HUES64 (cell line): ENCODE results near the gene PSORS1C1.

Source experiments
- H3K27ac ChIP-seq: 2 replicates; pipeline ENCODE4 v1.7.0; 2013; ENCODE audit warnings: low read depth, low read length, inconsistent platforms
- H3K27me3 ChIP-seq: 2 replicates; pipeline ENCODE4 v1.6.1; 2013; ENCODE audit warnings: mild to moderate bottlenecking, low read length; ENCODE audit not compliant: insufficient read depth
- H3K36me3 ChIP-seq: 2 replicates; pipeline ENCODE4 v1.6.1; 2013; ENCODE audit warnings: mild to moderate bottlenecking, low read length; ENCODE audit not compliant: insufficient read depth
- H3K4me1 ChIP-seq: 2 replicates; pipeline ENCODE4 v1.6.1; 2013; ENCODE audit warnings: mild to moderate bottlenecking, low read length, moderate library complexity; ENCODE audit not compliant: insufficient read depth
- H3K4me3 ChIP-seq: 2 replicates; pipeline ENCODE4 v1.5.1; 2013; ENCODE audit warnings: mild to moderate bottlenecking, low read length, moderate library complexity
- H3K9ac ChIP-seq: 2 replicates; pipeline ENCODE4 v1.6.1; 2013; ENCODE audit warnings: mild to moderate bottlenecking, low read depth, low read length
- H3K9me3 ChIP-seq: 2 replicates; pipeline ENCODE4 v1.6.1; 2013; ENCODE audit warnings: low read depth, low read length; ENCODE audit not compliant: insufficient read depth
- WGBS: fragments of 150-250, 120-280 bp; methylation state at CpG from one replicate; pipeline ENCODE4 v1.1.7; 2013; ENCODE audit warnings: missing lambda C conversion rate; 5-methylcytosine and 5-hydroxymethylcytosine counted together

PSORS1C1 gene

DNA sequence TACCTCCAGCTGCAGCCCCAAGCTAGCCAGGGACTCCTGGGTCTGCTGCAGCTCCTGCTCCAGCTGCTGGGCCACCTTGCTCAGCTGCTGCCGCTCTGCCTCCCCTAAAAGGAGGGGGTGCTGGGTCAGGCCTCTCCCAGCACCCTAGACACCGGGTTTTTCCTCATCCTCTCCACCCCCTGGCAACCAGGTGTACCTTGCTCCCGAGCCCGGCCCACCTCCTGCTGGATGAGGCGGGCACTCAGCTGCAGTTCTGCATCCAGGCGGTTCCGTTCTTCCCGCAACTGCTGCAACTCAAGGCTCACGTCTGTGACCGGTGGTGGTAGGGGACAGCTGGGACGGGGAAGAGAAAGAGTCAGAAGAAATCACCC lies 30.4 kb downstream of the PSORS1C1 start:
- WGBS: 89% methylated on average over 11 of the region's 11 CpGs
- no peak overlapping the region for H3K9ac ChIP-seq
- H3K27me3 ChIP-seq: no peaks in the 10 kb centered on the region
- no peak overlapping the region for H3K4me3 ChIP-seq
- no peak overlapping the region for H3K27ac ChIP-seq
- H3K4me1 ChIP-seq: peaks cover 9% of the 10 kb centered on the region; the same call in 1 of the 2 replicates
- H3K36me3 ChIP-seq: peaks cover 53% of the 10 kb centered on the region
- H3K9me3 ChIP-seq: no peaks in the 10 kb centered on the region

DNA sequence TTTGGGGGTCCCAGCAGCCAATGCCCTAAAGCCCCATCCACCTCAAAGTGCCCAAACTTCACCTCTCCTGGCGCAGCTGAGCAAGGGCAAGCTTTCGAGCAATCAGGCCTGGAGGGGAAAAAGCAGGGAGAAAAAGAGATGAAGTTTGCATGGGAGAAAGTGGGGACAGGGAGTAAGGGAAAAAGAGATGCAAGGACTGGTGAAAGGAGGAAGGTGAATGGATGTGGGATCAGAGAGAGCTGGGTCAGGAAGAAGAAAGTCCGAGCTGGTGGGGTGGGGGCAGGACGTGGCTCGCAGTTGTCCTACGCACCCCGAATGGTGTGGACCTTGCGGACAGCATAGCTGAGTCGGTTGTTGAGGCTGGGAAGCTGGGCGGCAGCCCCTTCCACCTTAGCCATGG lies 30.8 kb downstream of the PSORS1C1 start:
- H3K9me3 ChIP-seq: no peaks in the 10 kb centered on the region
- H3K27me3 ChIP-seq: no peaks in the 10 kb centered on the region
- no peak overlapping the region for H3K9ac ChIP-seq
- H3K36me3 ChIP-seq: peaks cover 57% of the 10 kb centered on the region
- H3K4me3 ChIP-seq: no peak overlapping the region
- H3K27ac ChIP-seq: no peak overlapping the region
- 95% methylated on average over 10 of the region's 10 CpGs for WGBS
- H3K4me1 ChIP-seq: peaks cover 9% of the 10 kb centered on the region; the same call in 1 of the 2 replicates

DNA sequence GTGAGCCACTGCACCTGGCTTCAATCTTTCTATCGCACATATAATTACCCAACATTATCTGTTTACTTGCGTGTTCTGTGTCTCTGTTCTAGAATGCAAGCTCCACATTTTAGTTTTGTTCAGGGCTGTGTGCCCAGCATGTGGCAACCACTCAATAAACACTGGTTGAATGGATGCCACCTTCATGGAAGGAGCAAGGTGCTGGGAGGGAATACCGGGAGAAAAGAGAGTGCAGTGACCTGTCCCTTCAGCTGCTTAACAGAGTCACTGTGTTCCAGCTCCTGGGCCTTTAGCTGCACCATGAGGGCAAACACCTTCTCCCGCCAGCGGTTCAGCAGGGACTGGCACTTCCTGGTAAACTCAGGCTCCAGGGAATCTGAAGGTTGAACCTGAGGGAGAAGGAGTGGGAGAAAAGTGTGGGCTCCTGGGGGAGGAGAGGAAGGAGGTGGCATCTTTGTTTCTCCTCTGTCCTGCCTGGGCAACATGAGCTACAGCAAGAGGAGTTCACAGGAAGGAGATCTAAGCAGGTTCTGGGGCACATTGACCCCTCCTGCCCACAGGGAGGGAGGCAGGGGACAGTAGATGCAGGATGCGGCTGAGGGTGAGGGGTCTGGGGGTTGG lies 35.3 kb downstream of the PSORS1C1 start:
- H3K9ac ChIP-seq: no peak overlapping the region
- no peaks in the 10 kb centered on the region for H3K9me3 ChIP-seq
- no peaks in the 10 kb centered on the region for H3K27me3 ChIP-seq
- peaks cover 51% of the 10 kb centered on the region for H3K36me3 ChIP-seq
- no peak overlapping the region for H3K4me3 ChIP-seq
- WGBS: 96% methylated on average over 6 of the region's 6 CpGs
- H3K4me1 ChIP-seq: no peaks in the 10 kb centered on the region
- no peak overlapping the region for H3K27ac ChIP-seq

DNA sequence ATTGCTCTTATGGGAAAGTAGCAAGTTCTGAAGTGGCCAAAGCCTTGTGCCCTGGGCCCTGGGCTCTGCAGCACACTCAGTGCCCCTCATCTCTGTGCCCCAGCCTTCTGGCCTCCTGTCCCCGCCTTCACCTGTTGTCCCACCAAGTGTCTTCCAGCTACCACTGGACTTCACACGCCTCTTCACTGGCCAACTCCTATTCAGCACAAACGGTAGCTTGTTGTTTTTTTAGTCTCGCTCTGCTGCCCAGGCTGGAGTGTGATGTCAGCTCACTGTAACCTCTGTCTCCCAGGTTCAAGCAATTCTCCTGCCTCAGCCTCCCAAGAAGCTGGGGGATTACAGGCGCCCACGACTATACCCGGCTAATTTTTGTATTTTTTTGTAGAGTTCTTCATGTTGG lies 38.2 kb downstream of the PSORS1C1 start:
- no peak overlapping the region for H3K4me3 ChIP-seq
- no peaks in the 10 kb centered on the region for H3K9me3 ChIP-seq
- 93% methylated on average over 7 of the region's 7 CpGs for WGBS
- H3K9ac ChIP-seq: no peak overlapping the region
- peaks cover 47% of the 10 kb centered on the region for H3K36me3 ChIP-seq
- H3K27ac ChIP-seq: no peak overlapping the region
- H3K4me1 ChIP-seq: peaks cover 6% of the 10 kb centered on the region; the same call in 1 of the 2 replicates
- H3K27me3 ChIP-seq: no peaks in the 10 kb centered on the region

DNA sequence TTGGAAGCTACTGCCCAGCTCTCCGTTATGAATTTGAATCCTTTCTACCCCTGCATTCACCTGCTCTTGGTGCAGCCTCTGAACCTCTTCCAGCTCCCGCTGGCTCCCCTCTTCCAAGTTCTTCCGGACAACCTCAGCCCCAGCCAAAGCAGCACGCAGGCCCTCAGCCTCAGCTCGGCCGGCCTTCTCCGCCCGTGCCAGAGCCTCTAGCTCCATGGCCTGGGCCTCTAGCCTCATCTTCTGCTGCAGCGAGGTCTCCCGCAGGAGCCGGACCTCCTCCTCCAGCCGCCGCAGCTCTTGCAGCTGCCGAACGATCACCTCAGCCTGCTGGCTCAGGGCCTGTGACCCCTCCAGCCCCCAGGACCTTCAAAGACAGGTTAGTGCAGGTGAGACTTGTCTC lies 39.8 kb downstream of the PSORS1C1 start:
- Histone ChIP-seq H3K36me3 (peaks cover 40% of the 10 kb centered on the region), H3K27me3 (no peaks in the 10 kb centered on the region; the same call in 1 of the 2 replicates), H3K27ac (no peak overlapping the region), H3K9ac (no peak overlapping the region), H3K9me3 (no peaks in the 10 kb centered on the region), H3K4me3 (no peak overlapping the region), H3K4me1 (peaks cover 6% of the 10 kb centered on the region; the same call in 1 of the 2 replicates)
- 97% methylated on average over 15 of the region's 15 CpGs for WGBS

DNA sequence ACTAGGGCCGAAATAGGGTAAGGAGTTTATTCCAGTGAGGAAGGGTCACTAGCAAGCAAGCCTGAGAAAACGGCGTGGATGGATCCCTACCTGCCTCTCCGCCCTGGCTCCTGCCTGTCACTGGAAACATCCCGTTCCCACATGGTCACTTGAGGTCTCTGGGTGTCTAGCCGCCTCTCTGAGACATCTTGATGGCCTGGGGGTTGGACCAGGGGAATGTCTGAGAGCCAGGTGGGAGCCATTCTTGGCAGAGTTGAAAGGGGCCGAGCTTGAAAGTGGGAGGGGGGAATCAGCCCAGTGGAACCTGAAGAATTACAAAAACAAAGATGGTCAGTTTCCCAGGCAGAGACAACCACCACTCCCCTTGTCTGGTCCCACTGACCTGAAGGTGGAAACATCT lies 42.0 kb downstream of the PSORS1C1 start:
- Histone ChIP-seq H3K4me3 (0 out of 2 replicates have a peak overlapping the region, but pooled peaks have one; percentile 80), H3K36me3 (peaks cover 32% of the 10 kb centered on the region), H3K9ac (no peak overlapping the region), H3K27me3 (peaks cover 4% of the 10 kb centered on the region; the same call in 1 of the 2 replicates), H3K9me3 (no peaks in the 10 kb centered on the region), H3K27ac (no peak overlapping the region), H3K4me1 (peaks cover 12% of the 10 kb centered on the region; the same call in 1 of the 2 replicates)
- WGBS: 93% methylated on average over 7 of the region's 7 CpGs

DNA sequence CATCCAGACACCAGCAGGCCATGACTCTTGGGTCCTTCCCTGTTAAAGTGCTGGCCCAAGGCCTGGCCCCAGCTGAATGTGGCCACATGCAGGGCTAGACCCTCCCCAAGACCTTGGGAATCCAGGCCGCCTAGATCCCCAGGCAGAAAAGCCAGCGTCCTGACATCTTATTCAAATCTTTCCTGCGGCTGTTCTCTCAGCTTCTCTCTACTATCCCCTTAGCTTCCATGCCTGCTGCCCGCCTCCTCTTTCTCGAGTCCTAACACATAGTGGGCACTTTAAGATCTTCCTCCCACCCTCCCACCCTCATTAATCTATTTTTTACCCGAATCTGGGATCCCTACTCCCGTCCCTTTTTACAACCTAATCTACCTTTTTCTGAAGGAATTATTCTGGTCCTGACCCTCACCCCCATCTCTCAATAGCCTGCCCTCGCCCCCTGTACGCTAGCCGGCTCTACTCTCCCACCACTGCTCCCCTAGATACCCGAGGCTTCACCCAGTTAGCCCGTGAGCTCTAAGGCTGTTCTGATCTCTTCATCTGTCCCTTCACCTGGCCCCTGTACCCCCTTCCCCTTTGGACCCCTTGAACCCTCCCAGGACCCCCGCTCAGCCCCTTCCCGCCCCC lies 43.0 kb downstream of the PSORS1C1 start, which contains the start of gene CCHCR1:
CCHCR1 (minus strand) TSS at position 290 of the 627 bp plus-strand sequence; CDS start at position 88, 202 bp downstream.
- Histone ChIP-seq H3K9me3 (no peaks in the 10 kb centered on the region), H3K9ac (peak within 1 kb of the TSS; percentile 66), H3K27ac (peak within 1 kb of the TSS; percentile 66; the same call in 1 of the 2 replicates), H3K36me3 (peaks cover 42% of the 10 kb centered on the region), H3K4me3 (peak within 1 kb of the TSS; percentile 80), H3K27me3 (peaks cover 4% of the 10 kb centered on the region; the same call in 1 of the 2 replicates), H3K4me1 (peaks cover 12% of the 10 kb centered on the region; the same call in 1 of the 2 replicates)
- 9% methylated on average over 14 of the region's 14 CpGs for WGBS

DNA sequence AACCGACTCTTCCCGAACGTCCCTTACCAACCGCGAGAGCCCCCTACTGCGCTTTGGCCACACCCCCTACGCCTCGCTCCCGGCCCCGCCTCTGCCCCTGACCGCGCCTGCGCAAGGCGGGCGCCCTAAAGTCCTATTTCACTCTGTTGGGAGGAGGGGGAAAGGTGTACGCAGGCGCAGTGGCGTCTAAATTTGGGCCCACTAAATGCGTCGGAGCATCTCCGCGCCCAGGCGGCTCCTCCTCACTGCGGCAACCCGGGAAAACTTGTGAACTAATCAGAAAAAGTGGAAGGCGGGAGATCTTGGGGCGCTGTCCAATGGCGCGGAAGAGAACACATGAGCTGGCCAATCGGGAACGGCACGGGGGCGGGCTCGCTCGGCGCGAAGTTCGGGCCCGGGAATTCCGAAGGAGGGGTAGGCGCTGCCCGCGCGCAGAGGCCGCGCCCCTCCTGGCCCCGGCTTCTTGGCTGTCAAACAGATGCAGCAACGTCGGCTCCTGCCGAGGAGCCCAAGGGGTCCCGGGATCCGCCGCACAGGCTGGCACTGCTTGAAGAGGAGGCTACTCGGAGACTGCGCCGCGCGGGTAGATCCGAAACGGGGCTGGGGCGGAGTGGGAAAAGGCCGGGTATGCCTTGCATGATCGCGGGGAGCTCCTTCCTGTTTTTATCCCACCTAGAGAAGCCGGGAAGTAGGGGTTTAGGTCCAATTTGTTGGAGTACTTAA lies 43.7 kb downstream of the PSORS1C1 start, which contains the start of gene TCF19:
TCF19 (plus strand) TSS at position 450 of the 723 bp plus-strand sequence. CDS start 881 bp downstream, outside the sequence.
- no peaks in the 10 kb centered on the region for H3K9me3 ChIP-seq
- H3K4me3 ChIP-seq: peak within 1 kb of the TSS; percentile 80
- under 1% methylated on average over 65 of the region's 65 CpGs for WGBS
- peak within 1 kb of the TSS; percentile 66; the same call in 1 of the 2 replicates for H3K27ac ChIP-seq
- peaks cover 49% of the 10 kb centered on the region for H3K36me3 ChIP-seq
- H3K4me1 ChIP-seq: peaks cover 12% of the 10 kb centered on the region; the same call in 1 of the 2 replicates
- H3K27me3 ChIP-seq: peaks cover 4% of the 10 kb centered on the region; the same call in 1 of the 2 replicates
- peak within 1 kb of the TSS; percentile 66 for H3K9ac ChIP-seq

DNA sequence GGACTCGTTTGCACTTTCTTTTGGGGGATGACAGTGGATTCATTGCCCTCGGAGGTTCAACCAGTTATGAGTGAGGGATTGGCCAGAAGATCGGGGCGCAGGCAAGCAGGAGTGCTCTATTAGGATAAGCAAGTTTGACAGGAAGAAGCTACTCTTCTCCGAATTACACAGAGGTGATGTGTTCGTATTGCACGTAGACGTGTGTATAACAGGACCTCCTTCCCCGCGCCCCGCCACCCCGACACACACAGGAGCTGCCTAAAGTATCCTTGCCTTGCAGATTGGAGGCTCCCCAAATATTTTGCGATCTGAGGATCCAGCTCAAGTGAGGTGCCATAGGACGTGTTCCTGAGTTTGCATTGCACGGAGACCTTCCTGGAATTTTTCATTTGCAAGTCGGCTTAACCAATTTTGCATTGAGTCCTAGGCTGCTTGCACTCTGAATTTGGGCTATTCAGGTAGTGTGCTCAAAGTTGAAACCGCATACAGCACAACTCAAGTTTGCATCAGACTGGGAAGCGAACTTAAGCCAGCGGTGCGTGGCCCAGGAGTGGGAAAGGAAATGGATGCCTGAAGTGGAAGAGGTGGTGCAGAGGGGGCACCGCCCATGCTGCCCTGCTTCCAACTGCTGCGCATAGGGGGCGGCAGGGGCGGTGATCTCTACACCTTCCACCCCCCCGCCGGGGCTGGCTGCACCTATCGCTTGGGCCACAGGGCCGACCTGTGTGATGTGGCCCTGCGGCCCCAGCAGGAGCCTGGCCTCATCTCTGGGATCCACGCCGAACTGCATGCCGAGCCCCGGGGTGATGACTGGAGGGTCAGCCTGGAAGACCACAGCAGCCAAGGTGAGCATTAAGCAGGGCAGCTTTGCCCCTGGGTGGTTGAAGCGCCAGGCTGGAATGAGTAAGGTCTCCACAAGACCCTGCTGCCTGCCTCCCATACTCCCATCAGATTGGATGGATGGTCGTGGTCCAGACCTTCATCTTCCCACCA lies 44.6 kb downstream of the PSORS1C1 start:
- peak overlapping the region; percentile 80 for H3K4me3 ChIP-seq
- H3K9me3 ChIP-seq: no peaks in the 10 kb centered on the region
- peak overlapping the region; percentile 48; the same call in 1 of the 2 replicates for H3K9ac ChIP-seq
- peaks cover 4% of the 10 kb centered on the region; the same call in 1 of the 2 replicates for H3K27me3 ChIP-seq
- no peak overlapping the region; the same call in 1 of the 2 replicates for H3K27ac ChIP-seq
- peaks cover 53% of the 10 kb centered on the region for H3K36me3 ChIP-seq
- H3K4me1 ChIP-seq: peaks cover 12% of the 10 kb centered on the region; the same call in 1 of the 2 replicates
- 6% methylated on average over 35 of the region's 35 CpGs for WGBS
